ENCODE results near the gene HOXA1. TPM values are rescaled to one million over a fixed set of nuclear protein-coding genes. Genes with fewer than 3 reads are reported as not detected.

Gene HOXA1
- total and polyA plus RNA-seq, 2 of the 8 experiments (the other 6 are each of a cell fraction or from before 2014, with no cell fraction given): not detected

GRCh38 chr7:27098578-27099451 is 3.0 kb upstream of the HOXA1 start:
- H3K4me1 ChIP-seq (replicated peaks in 1 of 4; ENCODE audit: control insufficient read depth in 3 of 4, insufficient read depth in 4 of 4, low read length in 3 of 4): peaks cover 0 to 19% (median 13%) of the 10 kb centered on the region in 4 experiments; a peak in 6 of 7 replicates
- no peak overlapping the region for H3K9ac ChIP-seq (replicated peaks in 1 of 4; ENCODE audit: extremely low read depth in 1 of 4, low read depth in 3 of 4, low read length in 3 of 4)
- H3K14ac ChIP-seq (ENCODE audit: insufficient read length): no peak overlapping the region
- H4K8ac ChIP-seq (ENCODE audit: extremely low read depth, insufficient read depth, low read length): no peak overlapping the region
- no peaks in the 10 kb centered on the region for H3K79me1 ChIP-seq (ENCODE audit: low read depth, low read length)
- H2AK5ac ChIP-seq (ENCODE audit: low read depth, low read length): no peak overlapping the region
- POLR2A ChIA-PET (ENCODE audit: partially characterized antibody): interaction anchor here (1.2 kb wide), 1 partner anchor 10 kb away, joined by 3 read pairs; no protein-coding TSS in a partner anchor
- DNase-seq (ENCODE audit: low read depth in 1 of 2, low spot score in 2 of 2) (no peak), FAIRE-seq (no peak)
- H2AFZ ChIP-seq (ENCODE audit: low read length): no peak overlapping the region
- no peak overlapping the region for H4K91ac ChIP-seq (replicated peaks; ENCODE audit: insufficient read length, low read length)
- CTCF ChIA-PET (ENCODE audit: partially characterized antibody): interaction anchor here (0.6 to 12.1 kb wide), 12 partner anchors 11 to 406 kb away, joined by 3 to 123 read pairs (median 3); partner anchors contain the start of genes HOXA3, HOXA5 and HOXA6
- no peak overlapping the region for H3K27ac ChIP-seq (ENCODE audit: low read depth, low read length)
- 7% methylated on average over 38 of the region's 38 CpGs; no CpG with 5 or more reads in 1 of the 2 experiments for WGBS, 2 experiments (ENCODE audit: extremely low coverage in 1 of 2, insufficient coverage in 1 of 2, insufficient read length in 1 of 2, insufficient replicate concordance in 2 of 2, low coverage in 1 of 2, low lambda C conversion rate in 2 of 2, missing lambda C conversion rate in 1 of 2)
- H3K23me2 ChIP-seq (ENCODE audit: low read depth, low read length): peaks cover 6% of the 10 kb centered on the region; the same call in 1 of the 2 replicates
- no peak overlapping the region for H3K4me3 ChIP-seq (ENCODE audit: extremely low read depth in 1 of 4, insufficient read depth in 2 of 4, low read depth in 3 of 4, low read length in 4 of 4)
- no peak overlapping the region for H3K18ac ChIP-seq (ENCODE audit: extremely low read depth, low read length)
- peaks cover 93 to 100% (median 99%) of the 10 kb centered on the region in 4 experiments for H3K27me3 ChIP-seq (replicated peaks in 1 of 4; ENCODE audit: control insufficient read depth in 3 of 4, extremely low read depth in 1 of 4, insufficient read depth in 3 of 4, low read length in 3 of 4)
- H2BK20ac ChIP-seq (ENCODE audit: low read length): no peak overlapping the region
- no peak overlapping the region for H2BK5ac ChIP-seq (ENCODE audit: low read depth, low read length)
- peaks cover 0 to 6% (median 0%) of the 10 kb centered on the region in 4 experiments; a peak in 1 of 8 replicates for H3K36me3 ChIP-seq (ENCODE audit: control insufficient read depth in 2 of 4, insufficient read depth in 4 of 4, low read length in 3 of 4)
- no peak overlapping the region for H3K56ac ChIP-seq (replicated peaks; ENCODE audit: insufficient read length, low read depth, low read length)
- no peak overlapping the region for H2BK15ac ChIP-seq (ENCODE audit: low read length)
- H2BK120ac ChIP-seq (replicated peaks; ENCODE audit: low read depth, low read length): no peak overlapping the region
- 0 out of 2 replicates have a peak overlapping the region, but pooled peaks have one; percentile 50 for H2BK12ac ChIP-seq (ENCODE audit: low read depth, low read length)
- peaks cover 22 to 41% of the 10 kb centered on the region in 2 experiments for H4K20me1 ChIP-seq (replicated peaks in 1 of 2; ENCODE audit: control insufficient read depth in 1 of 2, insufficient read depth in 2 of 2, low read length in 2 of 2)
- no peak overlapping the region for H4K5ac ChIP-seq (ENCODE audit: insufficient read length, low read depth, low read length)
- H3K4ac ChIP-seq (replicated peaks; ENCODE audit: insufficient read length, low read depth, low read length): no peak overlapping the region
- H3K4me2 ChIP-seq (ENCODE audit: insufficient read depth in 1 of 2, low read depth in 2 of 2, low read length in 2 of 2): peak overlapping the region; percentile 1 to 17; a peak in 2 of 4 replicates
- no peaks in the 10 kb centered on the region for H3K9me3 ChIP-seq (ENCODE audit: insufficient read depth in 2 of 2, low read depth in 1 of 2, low read length in 1 of 2)
- H3K79me2 ChIP-seq (ENCODE audit: control insufficient read depth in 1 of 2, insufficient read depth in 2 of 2, low read length in 2 of 2): no peaks in the 10 kb centered on the region
- no peak overlapping the region for H3K23ac ChIP-seq (ENCODE audit: insufficient read length)
- TF ChIP-seq KDM5A (IDR thresholded peaks at IDR 0.05; ENCODE audit: low read length) (no peak), GABPA (IDR thresholded peaks at IDR 0.05; ENCODE audit: borderline replicate concordance, insufficient read depth, low read length) (no peak), CEBPB (IDR thresholded peaks at IDR 0.05; ENCODE audit: low read depth, low read length) (no peak), SP4 (IDR thresholded peaks at IDR 0.05; ENCODE audit: low read length) (no peak)
